Activated T-cell treated with anti-CD3 and anti-CD28 coated beads, Interleukin-2, amount 50 U/mL, for 48 hours (primary cell): Measurements from ENCODE around the gene GOLPH3.
A peak's percentile ranks its signal among the peaks of the same experiment; 100 is the strongest.

Experiments used
- DNase-seq, 2 experiments: peaks; one replicate each; pipeline ENCODE4 v3.0.0-alpha.2; 2020

GOLPH3 gene

DNA sequence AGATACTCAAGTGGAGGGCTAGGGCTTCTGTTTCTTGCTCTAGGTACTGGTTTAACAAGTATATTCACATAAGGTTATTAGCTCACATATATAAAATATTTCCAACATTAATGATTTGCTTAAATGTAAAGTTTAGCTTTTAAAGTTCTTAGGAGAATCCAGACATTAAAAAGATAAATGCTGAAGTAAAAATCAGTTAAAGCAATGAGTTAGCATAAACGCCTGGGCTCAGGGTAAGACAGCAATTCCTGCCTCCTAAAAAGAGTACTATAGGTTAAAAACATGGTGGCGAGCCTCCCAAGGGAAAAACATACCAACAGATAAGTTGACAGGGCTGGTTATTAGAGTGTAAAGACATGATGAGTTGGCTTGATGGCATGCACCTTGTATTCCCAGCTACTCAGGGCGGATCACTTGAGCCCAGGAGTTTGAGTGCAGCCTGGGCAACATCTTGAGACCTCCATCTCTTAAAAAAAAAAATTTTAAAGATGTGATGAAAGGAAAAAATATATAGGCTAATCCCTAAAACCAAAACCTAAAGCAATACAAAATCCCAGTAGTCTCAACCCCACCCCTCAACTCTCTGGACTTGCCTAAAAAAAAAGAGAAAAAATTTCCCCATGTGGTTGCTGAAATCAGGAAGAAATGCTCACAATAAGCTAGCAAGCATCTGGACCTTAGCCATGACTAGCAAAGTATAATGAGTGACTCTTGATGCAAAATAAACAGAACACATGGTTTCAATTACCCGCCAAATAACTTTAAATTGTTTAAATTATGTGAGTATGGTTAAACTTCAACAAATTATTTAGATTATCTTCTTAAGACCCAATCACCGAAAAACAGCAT is 3.6 kb downstream of the GOLPH3 start:
- peak in 1 of 2 experiments; percentile 2 for DNase-seq

DNA sequence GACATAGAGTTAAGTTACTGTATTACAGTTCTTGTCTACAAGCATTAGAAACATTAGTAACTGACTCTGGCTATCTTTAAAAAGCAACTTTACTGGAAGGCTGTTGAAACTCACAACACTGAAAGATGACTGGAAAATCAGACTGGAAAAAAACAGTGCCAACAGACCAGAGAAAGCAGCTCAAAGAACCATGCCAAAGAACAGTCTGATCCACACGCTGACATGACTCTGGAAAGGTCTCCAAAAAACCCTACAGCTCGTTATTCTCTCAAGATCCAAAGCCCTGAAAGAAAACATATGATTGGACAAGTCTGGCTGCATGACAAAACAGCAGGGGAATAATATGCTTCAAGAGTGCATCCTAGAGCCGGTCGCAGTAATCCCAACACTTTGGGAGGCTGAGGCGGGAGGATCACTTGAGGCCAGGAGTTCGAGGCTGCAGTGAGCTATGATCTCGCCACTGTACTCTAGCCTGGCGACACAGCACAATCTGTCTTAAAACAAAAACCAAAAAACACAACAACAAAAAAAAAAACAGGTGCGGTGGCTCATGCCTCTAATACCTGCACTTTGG is 5.6 kb downstream of the GOLPH3 start:
- DNase-seq: no peak

DNA sequence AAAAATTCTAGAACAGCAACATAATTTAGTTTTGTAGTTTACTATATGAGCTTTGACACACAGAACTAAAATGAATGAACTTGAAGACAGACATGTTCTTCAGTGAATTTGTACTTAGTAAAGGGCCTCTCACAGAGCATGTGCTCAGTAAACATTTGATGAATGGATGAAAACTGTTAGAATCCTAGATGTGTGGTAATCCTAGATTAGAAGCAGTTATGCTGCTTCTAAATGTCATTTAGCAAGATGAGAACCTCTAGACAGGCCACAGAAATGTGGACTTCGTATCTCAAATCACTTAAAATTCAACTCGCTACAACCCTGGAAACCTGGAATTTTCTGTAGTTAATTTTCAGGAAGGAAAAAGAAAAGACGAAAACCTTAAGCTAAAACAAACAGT is 8.5 kb downstream of the GOLPH3 start:
- DNase-seq: no peak

DNA sequence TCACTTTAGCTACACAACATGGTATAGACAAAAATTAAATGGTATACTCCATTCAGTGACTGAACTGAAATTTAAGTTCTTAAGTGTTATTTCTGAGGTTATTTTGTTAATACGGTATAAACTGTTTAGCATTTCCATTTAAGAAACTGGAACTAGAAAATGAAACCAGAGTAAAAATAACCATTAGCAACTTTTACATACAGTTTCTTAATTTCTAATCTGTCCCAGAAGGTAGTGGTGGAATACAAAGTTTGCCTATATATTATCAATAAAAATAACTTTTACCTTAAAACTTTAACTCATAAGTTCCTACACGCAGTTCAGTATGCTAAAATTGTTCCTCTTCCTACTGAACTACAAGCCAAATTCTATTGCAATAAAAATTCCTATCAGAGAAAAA is 10.3 kb downstream of the GOLPH3 start:
- DNase-seq: no peak

DNA sequence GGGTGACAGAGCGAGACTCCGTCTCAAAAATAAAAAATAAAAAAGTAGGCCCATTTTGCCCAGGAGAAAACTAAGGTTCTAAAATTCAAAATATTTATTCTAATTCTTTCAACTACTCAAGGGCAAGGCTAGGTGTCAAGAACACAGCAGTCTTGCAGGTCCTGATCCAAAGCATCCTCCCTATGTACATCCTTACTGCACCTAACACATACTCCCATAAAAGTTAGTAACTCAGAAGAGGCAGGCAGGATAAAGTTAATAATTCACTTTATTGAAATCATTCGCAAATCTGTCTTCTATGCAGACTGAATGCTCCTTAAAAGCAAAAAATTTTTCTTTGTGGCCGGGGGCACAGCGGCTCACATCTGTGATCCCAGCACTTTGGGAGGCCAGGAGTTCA is 11.1 kb downstream of the GOLPH3 start:
- no peak for DNase-seq

DNA sequence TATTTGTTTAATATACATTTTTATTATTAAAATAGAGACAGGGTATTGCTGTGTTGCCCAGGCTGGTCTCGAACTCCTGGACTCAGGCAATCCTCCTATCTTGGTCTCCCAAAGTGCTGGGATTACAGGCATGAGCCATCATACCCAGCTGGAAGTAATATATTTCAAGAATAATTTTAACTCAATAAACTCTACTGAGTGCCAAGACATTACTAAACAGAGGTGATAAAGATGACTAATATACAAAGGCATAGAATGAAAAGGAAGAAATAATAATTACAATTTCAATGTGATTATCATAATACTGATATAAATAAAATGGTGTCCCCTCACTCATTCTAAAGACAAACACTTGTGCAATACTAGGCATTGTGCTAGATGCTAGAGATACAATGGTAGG is 13.9 kb downstream of the GOLPH3 start:
- DNase-seq: no peak

DNA sequence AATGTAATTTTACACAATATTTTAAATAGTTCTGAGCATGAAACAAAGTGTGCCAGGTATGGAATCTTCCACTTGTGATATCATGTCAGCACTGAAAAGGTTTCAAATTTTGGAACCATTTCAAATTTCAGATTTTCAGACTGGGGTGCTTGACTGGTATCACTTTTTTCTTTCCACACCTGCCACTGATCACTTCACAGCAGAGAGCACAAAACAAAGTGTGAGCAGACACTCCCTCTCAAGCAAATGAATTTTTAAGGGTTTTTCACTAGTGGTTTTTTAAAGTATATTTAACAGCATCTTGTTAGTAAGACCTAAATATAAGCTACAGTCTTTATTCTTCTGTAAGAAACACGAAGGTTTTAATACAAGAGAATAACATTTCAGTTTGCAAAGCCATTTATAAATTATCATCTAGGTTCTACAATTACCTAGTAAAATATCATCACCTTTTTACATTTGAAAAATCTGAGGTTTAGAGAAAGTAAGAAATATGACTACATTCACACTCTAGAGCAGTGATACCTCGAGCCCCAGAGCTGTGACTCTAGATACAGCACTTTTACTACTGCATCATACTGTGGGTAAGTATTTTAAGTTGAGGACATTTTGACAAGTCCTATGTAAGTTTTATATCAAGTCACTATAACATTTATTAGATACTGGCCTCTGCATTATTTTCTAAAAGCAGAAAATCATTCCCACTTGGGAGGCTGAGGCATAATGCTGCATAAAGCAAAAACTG is 14.6 kb downstream of the GOLPH3 start:
- DNase-seq: no peak

DNA sequence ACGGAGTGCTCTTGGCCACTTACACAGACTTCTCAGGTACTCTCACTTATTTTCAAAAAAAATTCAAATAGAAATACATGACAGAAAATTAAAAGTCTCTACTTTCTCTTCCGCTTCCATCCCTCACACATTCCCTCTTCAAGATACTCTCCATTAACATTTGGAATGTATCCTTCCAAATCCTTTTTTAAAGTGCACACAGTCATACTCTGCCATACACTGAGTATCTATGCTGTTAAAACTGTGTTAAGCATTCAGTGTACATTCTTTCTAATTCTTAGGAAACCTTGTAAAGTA is 15.5 kb downstream of the GOLPH3 start:
- DNase-seq: no peak

DNA sequence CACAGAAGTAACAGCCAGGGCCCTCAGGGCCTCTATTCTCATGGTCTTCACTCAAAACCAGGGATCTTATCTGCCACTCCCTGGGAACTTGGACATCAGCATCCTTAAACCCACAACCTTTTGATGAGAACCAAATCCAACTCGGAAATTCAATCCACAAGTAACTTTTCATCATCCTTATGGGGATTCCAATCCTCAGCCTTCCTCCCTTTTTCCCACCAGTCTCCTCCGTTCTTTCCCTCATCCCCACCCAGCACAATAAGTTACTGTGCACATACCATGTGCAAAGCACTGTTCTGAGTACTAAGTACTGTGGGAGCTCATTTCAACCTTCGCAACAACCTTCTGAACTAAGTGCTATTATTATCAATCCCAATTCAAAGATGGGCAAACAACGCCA is 17.0 kb downstream of the GOLPH3 start:
- DNase-seq: no peak

DNA sequence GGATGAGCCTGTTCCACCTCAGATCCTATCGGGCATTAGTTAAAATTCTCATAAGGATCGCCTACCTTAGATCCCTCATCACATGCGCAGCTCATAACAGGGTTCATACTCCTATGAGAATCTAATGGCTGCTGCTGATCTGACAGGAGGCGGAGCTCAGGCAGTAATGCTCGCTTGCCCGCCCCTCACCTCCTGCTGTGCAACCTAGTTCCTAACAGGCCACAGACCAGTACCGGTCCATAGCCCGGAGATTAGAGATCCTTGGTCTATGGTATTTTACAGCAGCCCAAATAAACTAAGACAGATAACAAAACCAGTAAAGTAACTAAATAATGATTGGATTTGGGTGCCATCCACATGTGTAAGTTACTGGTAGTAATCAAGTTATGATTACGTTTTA is 17.5 kb downstream of the GOLPH3 start:
- no peak for DNase-seq

DNA sequence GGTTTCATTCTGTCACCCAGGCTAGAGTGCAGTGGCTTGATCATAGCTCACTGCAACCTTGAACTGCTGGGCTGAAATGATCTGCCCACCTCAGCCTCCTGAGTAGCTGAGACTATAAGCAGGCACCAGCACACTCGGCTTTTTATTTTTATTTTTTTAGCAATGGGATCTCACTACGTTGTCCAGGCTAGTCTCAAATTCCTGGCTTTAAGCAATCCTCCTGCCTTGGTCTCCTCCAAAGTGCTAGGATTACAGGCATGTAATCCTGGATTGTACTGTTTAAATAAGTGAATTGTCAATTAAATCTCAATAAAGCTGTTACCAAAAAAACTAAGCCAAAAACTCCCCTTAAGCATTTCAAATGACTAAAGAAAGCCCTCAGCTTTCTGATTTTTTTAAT is 18.9 kb downstream of the GOLPH3 start:
- no peak for DNase-seq

DNA sequence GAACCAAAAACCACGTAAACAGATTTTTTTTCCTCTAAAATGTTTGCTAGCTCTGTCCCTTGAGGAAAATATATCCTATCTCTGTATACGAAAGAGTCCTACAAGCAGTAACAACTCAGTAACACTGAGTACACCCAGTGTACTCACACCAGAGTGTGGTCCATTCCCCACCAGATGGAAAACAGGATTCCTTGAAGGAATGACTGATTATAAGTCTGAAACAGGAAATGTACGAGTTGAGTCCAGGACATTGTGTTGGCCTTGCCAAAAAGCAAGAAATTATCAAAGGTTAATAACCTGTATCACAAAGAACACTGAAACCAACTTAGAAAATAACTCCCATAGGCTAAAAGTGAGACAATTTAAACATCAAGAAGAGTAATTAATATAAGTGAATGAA is 20.4 kb downstream of the GOLPH3 start:
- DNase-seq: no peak

DNA sequence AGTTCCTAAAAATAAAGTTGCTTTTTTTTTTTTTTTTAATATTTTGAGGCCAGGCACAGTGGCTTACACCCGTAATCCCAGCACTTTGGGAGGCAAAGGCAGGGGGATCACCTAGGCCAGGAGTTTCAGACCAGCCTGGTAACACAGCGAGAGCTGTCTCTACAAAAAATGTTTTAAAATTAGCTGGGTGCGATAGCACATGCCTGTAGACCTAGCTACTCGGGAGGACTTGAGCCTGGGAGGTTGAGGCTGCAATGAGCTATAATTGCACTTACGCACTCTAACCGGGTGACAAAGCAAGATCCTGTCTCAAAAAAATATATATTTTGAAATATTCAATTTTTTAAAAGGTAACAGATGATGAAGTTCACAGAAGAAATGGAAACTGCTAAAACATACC is 22.9 kb downstream of the GOLPH3 start:
- DNase-seq: no peak

DNA sequence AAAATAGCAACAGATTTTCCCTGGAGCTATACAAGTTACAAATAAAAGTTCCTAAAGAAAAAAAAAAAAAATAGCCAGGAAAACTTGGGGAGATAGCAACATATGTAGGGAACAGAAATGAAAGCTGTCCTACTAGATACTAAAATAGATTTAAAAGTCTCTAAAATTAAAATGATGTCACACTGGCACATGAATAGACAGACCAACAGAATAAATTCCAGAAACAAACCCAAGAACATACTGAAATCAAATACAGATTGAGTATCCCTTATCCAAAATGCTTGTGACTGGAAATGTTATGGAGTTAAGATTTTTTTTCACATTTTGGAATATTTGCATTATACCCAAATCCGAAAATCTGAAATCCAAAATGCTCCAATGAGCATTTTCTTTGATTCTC is 23.8 kb downstream of the GOLPH3 start:
- no peak for DNase-seq

DNA sequence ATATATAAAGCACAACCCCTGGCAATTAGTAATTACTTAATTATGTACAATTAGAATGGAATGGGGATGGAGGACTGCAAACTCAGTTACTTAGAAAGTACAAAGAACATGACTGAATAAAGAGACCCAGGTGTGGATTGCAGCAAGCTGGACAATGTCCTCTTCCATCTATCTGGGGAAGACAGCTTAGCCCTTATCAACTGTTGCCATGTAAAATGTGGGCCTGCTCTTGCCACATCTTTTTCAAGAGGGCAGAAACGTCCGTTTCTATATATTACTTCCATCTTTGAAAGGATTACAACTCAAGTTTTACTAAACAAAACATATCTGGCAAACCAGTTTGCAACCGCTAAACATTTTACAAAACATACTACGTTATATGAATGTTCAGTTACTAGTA is 26.2 kb downstream of the GOLPH3 start:
- DNase-seq: no peak

DNA sequence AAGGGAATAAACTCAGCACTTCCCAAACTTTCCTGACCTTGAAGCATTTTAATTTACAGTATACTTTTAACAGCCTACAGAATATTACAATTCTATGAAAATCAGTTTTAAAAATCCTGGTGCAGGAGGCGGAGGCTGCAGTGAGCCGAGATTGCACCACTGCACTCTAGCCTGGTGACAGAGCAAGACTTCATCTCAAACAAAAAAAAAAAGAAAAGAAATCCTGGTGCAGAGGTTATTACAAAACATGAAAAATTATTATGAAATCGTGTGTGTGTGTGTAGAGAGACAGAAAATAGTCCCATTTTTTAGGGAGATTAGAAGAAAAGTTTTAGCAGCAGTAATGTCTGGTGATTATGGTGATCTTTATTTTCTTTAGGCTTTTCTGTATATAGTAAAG is 26.9 kb downstream of the GOLPH3 start:
- no peak for DNase-seq

DNA sequence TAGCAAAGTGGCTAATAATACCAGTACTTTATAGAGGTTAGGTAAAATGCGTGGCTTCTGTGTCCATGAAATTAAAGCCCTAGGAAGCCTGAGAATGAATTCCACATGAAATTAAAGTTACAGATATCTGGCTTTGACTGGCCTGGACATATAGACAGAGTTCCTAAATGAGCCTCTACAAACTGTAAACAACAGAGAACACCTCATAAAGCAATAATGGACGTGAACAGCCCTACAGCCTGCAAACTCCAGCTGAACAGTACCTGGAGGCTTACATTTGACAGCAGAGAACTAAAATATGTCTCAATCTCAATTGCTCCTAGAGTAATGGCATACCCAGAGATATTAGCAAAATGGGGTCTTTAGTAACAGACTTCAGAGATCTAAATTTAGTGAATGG is 28.7 kb downstream of the GOLPH3 start:
- no peak for DNase-seq

DNA sequence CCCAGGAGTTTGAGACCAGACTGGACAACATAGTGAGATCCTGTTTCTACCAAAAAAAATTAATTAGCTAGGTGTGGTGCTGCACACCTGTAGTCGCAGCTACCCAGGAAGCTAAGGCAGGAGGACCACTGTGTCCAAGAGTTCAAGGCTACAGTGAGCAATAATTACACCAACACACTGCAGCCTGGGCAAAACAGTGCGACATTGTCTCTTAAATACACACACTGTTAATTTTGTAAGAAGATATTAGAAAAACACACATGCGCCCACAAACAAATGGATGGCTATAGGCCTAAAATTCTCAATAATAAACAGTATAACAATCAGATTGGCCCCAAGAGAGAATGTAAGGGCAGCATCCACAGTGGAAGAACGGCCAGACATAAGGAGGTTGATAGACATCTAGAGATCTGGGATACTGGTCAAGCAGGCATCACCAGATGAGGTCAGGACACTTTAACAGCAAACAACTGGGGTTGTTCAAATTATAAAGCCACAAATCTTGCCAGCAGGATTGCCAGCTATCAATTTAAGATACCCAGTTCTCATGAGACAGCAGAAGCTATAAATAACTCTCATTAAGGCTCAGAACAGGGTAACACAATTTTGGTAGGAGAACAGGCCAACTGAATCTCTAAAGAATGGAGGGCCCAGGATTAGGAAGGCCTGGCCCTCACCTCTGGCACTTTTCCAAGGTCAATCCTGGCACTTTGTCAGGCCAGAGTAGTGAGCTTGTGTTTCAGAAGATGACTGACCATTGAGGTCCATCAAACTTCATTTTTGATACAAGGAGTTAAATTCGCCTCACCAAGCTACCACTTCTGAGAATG is 29.5 kb downstream of the GOLPH3 start:
- DNase-seq: no peak

DNA sequence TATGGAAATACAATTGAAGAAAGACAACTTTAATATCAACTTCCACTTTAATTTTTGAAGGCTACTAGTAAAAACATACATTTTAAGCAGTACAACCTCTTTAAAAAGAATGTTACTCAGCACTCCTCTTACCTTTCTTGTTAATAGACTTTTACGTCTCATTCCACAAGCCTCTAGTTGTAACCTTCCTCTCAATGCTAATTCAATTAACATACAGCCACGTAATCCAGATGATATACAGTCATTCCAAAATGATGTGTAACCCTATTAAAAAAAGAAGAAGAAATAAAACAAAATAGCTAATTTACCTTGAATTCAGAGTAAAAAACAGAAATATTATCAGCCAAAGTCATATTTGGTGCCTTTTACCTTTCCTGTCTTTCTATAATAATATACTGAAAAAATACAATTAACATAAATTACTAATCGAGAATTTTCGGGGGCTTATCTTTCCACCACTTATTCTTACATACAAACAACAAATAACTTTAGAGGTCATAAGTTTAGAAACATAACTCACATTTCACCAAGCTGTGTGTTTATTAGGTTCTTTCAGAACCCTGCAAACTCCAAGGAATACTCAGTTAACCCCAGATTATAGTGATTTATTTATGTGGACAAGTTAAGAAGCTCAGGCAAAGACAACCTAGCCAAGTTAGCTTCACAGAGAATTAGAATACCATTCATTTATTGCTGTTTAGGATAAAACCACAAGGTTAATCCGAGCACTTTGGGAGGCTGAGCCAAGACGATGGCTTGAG is 30.3 kb downstream of the GOLPH3 start:
- DNase-seq: no peak

DNA sequence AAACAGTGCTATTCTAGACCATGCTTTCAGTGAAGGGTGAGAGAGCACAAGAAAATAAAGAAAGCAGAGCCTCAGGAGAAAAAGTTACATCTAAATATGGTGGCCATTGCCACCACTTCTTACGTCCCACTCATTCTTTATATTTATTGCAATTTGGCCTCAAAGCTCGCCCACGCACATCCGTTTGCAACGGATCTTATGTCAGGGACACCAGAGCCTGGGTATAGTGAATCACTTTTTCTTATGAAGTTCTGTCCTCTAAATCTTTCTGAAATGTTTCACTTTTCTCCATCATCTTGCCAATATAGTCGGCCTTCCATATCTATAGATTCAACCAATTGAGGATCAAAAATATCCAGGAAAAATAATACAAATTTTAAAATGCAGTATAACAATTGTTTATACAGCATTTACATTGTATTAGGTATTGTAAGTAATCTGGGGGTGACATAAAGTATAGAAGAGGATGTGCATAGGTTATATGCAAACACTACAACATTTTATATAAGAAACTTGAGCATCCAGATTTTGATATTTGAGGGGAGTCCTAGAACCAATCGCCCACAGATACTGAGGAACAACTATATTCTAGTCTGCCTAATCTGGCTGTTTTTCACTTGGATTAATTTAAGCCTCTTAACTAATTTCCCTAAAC is 35.2 kb downstream of the GOLPH3 start:
- peak; percentile 81 to 84 for DNase-seq

DNA sequence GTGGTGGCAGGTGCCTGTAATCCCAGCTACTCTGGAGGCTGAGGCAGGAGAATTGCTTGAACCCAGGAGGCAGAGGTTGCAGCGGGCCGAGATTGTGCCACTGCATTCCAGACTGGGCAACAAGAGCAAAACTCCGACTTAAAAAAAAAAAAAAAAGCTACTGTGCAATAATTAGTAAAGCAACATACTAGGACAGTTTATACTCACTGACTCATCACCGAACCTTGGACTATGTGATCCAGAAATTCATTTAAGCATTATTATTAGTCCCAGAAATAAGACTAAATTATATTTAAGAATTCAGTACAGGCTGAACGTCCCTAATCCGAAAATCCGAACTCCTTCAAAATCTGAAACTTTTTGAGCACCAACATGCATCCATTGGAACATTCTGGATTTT is 37.8 kb downstream of the GOLPH3 start:
- no peak for DNase-seq

DNA sequence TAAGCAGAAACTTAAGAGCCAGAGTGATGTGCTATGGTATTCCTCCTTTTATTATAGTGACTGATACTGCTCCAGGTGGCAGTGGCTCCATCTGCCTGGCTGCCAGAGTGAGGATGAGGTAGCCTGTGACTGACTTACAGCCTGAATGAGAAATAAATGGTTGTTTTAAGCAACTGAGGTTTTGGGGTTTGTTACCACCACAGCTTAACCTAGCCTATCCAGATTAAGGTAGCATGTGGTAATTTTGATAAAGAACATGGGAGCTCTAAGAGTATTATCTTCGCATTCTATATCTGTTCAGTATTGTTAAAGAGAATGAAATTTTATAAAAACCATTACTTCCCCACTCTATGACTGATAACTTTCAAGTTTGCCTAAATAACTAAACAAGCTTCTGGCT is 39.0 kb downstream of the GOLPH3 start:
- no peak for DNase-seq
